Transverse colon (tissue), 4 donors: ENCODE results near the gene RTF2. TPM values are rescaled to one million over a fixed set of nuclear protein-coding genes. Genes with fewer than 3 reads are reported as not detected.

ENCODE experiments used
- DNase-seq: peaks from one replicate; pipeline ENCODE4 v3.0.0-alpha.2; 2019
- H3K27ac ChIP-seq, 4 donors: fragments of 200-600 bp; sonication (generic); 2 replicates each; pipeline ENCODE4 v1.5.1; 2016 to 2018; ENCODE audit warnings: inconsistent platforms in 4 of 4
- H3K27me3 ChIP-seq: fragments of 200-600 bp; sonication (generic); 2 replicates; pipeline ENCODE4 v1.5.1; 2017; ENCODE audit warnings: inconsistent platforms
- H3K36me3 ChIP-seq, 4 donors: fragments of 200-600 bp; sonication (generic); 2 replicates each; pipeline ENCODE4 v1.5.1; 2017 to 2019; ENCODE audit warnings: inconsistent platforms in 4 of 4
- H3K4me1 ChIP-seq, 4 donors: fragments of 200-600 bp; sonication (generic); 2 replicates each; pipeline ENCODE4 v1.5.1; 2017 to 2020; ENCODE audit warnings: inconsistent platforms in 4 of 4
- H3K4me3 ChIP-seq, 4 donors: fragments of 200-600 bp; sonication (generic); 1 replicate in 1 of 4; 2 replicates in 3 of 4; pipeline versions ENCODE4 v1.5.1 to v1.6.1; 2017 to 2019; ENCODE audit warnings: inconsistent platforms in 4 of 4
- H3K9me3 ChIP-seq, 2 donors: fragments of 200-600 bp; sonication (generic); 2 replicates each; pipeline ENCODE4 v1.5.1; 2017 to 2019; ENCODE audit warnings: inconsistent platforms in 2 of 2
- CTCF ChIP-seq, 5 experiments: fragments of 200-600 bp in 3 of 5; fragments of 450-650 bp in 2 of 5; sonication (generic) in 3 of 5; IDR thresholded peaks; 1 replicate in 2 of 5; 2 replicates in 3 of 5; pipeline ENCODE4 v1.5.1; 2016 to 2017; ENCODE audit warnings: antibody characterized with exemption in 5 of 5, inconsistent platforms in 3 of 5, mild to moderate bottlenecking in 2 of 5, moderate library complexity in 1 of 5
- EP300 ChIP-seq: sonication (generic); formaldehyde crosslinking; IDR thresholded peaks from one replicate; pipeline ENCODE4 v1.6.1; 2017; ENCODE audit warnings: antibody characterized with exemption, low read depth
- POLR2A ChIP-seq: fragments of 450-650 bp; IDR thresholded peaks from one replicate; pipeline ENCODE4 v1.6.1; 2016; ENCODE audit warnings: antibody characterized with exemption, mild to moderate bottlenecking, moderate library complexity
- POLR2AphosphoS5 ChIP-seq, 3 donors: sonication (generic); formaldehyde crosslinking; IDR thresholded peaks; one replicate each; pipeline ENCODE4 v1.6.1; 2016; ENCODE audit warnings: antibody characterized with exemption in 3 of 3
- WGBS, 2 donors: methylation state at CpG; one replicate each; pipeline ENCODE4 v1.1.5; 2018; ENCODE audit warnings: low coverage in 1 of 2; 5-methylcytosine and 5-hydroxymethylcytosine counted together
- in situ Hi-C, 4 donors: fragments of 200-750 bp; cut with MboI; loops; one replicate each; pipeline versions ENCODE4 v1.15.0 to v1.15.1; 2017; ENCODE audit warnings: low sequenced_read_pairs in 3 of 4, low pct_ligation_motif_present in 1 of 4, low pct_unique_long_range_greater_than_20kb in 1 of 4
- intact Hi-C: fragments of 100-400 bp; cut with DNase I; formaldehyde crosslinking; loops from one replicate; pipeline ENCODE4 v1.15.1; 2023; ENCODE audit warnings: low total_unique reads
- total RNA-seq, 4 donors: library from RNA; depleted of rRNA; stranded (reverse); fragments of >200 nt; gene quantifications; one replicate each; pipeline ENCODE4 v1.1.0, GENCODE V29; 2016

Gene RTF2
- total RNA-seq, 4 donors from 2014 or later, result 49.5 to 130 (median 50.5) TPM

DNA sequence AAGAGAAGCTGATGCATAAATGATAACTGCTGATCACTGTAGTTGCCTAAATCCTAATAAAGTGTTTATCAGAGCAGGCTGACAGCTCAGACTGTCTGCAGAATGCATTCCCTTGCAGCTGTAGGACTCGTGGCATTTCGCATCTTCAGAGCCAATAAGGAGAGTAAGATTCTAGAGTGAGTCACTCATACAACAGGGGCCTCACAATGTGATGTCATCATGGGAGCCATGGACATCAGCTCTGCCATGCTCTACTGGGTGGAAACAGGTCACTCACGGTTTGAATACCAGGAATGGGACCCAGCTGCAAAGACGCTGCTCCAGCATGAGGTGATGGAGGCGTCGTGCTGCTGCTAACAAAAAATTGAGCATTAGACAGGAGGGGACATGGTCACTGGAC, 72.0 kb downstream of the RTF2 start:
- no peaks in the 10 kb centered on the region for H3K9me3 ChIP-seq
- H3K27ac ChIP-seq, result no peak overlapping the region
- H3K27me3 ChIP-seq, result no peaks in the 10 kb centered on the region
- no peak overlapping the region for H3K4me3 ChIP-seq
- intact Hi-C loops, result no loop called here
- in situ Hi-C loops, result loop anchor here in 1 of 4 donors (10.0 kb wide), 1 partner anchor 434 kb away; no protein-coding TSS in a partner anchor
- 80 to 82% methylated on average over 1 to 6 of the region's 6 CpGs for WGBS, 2 donors
- DNase-seq, result no peak
- TF ChIP-seq POLR2A, result no peak
- no peak for TF ChIP-seq POLR2AphosphoS5 (IDR thresholded peaks at IDR 0.05)
- no peak for TF ChIP-seq EP300
- TF ChIP-seq CTCF (IDR thresholded peaks at IDR 0.05), result no peak
- no peaks in the 10 kb centered on the region for H3K4me1 ChIP-seq
- no peaks in the 10 kb centered on the region for H3K36me3 ChIP-seq

DNA sequence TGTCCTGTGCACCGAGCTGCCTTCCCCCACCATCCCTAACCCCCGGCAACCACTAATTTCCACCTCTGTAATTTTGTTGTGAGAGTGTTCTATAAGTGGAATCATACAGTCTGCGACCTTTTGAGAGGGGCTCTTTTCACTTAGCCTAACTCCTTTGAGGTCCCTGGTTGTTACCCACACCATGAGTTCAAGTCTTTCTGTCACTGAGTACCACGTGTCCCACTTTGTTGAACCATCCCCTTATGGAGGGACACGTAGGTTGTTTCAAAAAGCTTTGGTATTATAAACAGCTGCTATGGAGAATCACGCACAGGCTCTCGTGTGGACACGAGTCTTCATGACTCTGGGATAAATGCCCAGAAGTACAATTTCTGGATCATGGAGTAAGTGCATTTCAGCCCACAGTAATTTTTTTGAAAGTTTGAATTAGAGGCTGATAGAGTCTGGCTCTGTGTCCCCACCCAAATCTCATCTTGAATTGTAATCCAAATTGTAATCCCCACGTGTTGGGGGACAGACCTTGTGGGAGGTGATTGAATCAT, 74.1 kb downstream of the RTF2 start:
- Histone ChIP-seq H3K4me3 (no peak overlapping the region), H3K27ac (no peak overlapping the region), H3K4me1 (no peaks in the 10 kb centered on the region), H3K36me3 (no peaks in the 10 kb centered on the region), H3K27me3 (no peaks in the 10 kb centered on the region), H3K9me3 (no peaks in the 10 kb centered on the region)
- TF ChIP-seq EP300 (no peak), POLR2AphosphoS5 (IDR thresholded peaks at IDR 0.05) (no peak), CTCF (IDR thresholded peaks at IDR 0.05) (no peak), POLR2A (no peak)
- WGBS, 2 donors, result 52 to 63% methylated on average over 8 to 9 of the region's 9 CpGs
- in situ Hi-C loops (loop anchor here in 1 of 4 donors (10.0 kb wide), 1 partner anchor 432 kb away; no protein-coding TSS in a partner anchor), intact Hi-C loops (no loop called here)
- no peak for DNase-seq

GRCh38 chr20:56551571-56551970, 83.1 kb downstream of the RTF2 start:
- intact Hi-C loops (loop anchor here (10.0 kb wide), 2 partner anchors 423 to 793 kb away; no protein-coding TSS in a partner anchor), in situ Hi-C loops (loop anchor here (10.0 to 25.0 kb wide), 4 partner anchors 413 to 786 kb away; partner anchors contain the start of gene SPO11 (in 2 of the 4))
- Histone ChIP-seq H3K9me3 (no peaks in the 10 kb centered on the region), H3K36me3 (no peaks in the 10 kb centered on the region), H3K4me3 (no peak overlapping the region), H3K4me1 (peaks cover 0 to 4% (median 2%) of the 10 kb centered on the region in 4 donors), H3K27me3 (no peaks in the 10 kb centered on the region), H3K27ac (no peak overlapping the region)
- 79 to 85% methylated on average over 7 to 8 of the region's 8 CpGs for WGBS, 2 donors
- DNase-seq, result no peak
- TF ChIP-seq POLR2AphosphoS5 (IDR thresholded peaks at IDR 0.05), result no peak
- TF ChIP-seq CTCF (IDR thresholded peaks at IDR 0.05), result no peak
- no peak for TF ChIP-seq EP300
- no peak for TF ChIP-seq POLR2A

- in situ Hi-C loops (loop anchor here (10.0 to 25.0 kb wide), 4 partner anchors 412 to 784 kb away; partner anchors contain the start of gene SPO11 (in 2 of the 4)), intact Hi-C loops (loop anchor here (10.0 kb wide), 2 partner anchors 422 to 792 kb away; no protein-coding TSS in a partner anchor)
- Histone ChIP-seq H3K9me3 (no peaks in the 10 kb centered on the region), H3K27me3 (no peaks in the 10 kb centered on the region), H3K4me1 (peaks cover 0 to 4% (median 2%) of the 10 kb centered on the region in 4 donors), H3K4me3 (no peak overlapping the region), H3K27ac (no peak overlapping the region), H3K36me3 (no peaks in the 10 kb centered on the region)
- no peak for DNase-seq
- TF ChIP-seq EP300 (no peak), CTCF (IDR thresholded peaks at IDR 0.05) (no peak), POLR2A (no peak), POLR2AphosphoS5 (IDR thresholded peaks at IDR 0.05) (no peak)
- 67 to 72% methylated on average over 6 to 8 of the region's 8 CpGs for WGBS, 2 donors
Observed at GRCh38 chr20:56552911-56553629, 84.6 kb downstream of the RTF2 start.
